Measurements from ENCODE around the gene POU6F2.

DNA sequence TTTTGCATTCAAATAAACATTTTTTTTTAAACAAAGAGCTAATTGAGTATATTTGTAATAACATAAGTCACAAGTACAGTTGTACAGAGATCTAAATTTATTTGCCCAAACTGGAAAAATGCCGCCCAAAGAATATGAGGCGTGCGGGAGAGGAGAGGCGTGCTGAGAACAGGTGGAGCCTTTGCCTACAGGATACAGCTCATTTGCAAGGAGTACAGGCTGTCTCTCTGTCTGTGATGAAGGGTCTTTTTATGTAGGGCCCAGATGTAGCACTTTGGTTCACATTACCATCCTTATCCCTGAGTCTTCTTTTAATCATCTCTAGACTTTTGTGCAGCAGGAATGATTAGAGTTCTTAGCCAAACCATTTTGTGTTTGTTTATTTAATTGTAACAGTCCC is 58.2 kb downstream of the POU6F2 start:
- TF ChIP-seq, protein P1, sequence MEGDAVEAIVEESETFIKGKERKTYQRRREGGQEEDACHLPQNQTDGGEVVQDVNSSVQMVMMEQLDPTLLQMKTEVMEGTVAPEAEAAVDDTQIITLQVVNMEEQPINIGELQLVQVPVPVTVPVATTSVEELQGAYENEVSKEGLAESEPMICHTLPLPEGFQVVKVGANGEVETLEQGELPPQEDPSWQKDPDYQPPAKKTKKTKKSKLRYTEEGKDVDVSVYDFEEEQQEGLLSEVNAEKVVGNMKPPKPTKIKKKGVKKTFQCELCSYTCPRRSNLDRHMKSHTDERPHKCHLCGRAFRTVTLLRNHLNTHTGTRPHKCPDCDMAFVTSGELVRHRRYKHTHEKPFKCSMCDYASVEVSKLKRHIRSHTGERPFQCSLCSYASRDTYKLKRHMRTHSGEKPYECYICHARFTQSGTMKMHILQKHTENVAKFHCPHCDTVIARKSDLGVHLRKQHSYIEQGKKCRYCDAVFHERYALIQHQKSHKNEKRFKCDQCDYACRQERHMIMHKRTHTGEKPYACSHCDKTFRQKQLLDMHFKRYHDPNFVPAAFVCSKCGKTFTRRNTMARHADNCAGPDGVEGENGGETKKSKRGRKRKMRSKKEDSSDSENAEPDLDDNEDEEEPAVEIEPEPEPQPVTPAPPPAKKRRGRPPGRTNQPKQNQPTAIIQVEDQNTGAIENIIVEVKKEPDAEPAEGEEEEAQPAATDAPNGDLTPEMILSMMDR (IDR thresholded peaks at IDR 0.05) = no peak
- TF ChIP-seq, protein P2, sequence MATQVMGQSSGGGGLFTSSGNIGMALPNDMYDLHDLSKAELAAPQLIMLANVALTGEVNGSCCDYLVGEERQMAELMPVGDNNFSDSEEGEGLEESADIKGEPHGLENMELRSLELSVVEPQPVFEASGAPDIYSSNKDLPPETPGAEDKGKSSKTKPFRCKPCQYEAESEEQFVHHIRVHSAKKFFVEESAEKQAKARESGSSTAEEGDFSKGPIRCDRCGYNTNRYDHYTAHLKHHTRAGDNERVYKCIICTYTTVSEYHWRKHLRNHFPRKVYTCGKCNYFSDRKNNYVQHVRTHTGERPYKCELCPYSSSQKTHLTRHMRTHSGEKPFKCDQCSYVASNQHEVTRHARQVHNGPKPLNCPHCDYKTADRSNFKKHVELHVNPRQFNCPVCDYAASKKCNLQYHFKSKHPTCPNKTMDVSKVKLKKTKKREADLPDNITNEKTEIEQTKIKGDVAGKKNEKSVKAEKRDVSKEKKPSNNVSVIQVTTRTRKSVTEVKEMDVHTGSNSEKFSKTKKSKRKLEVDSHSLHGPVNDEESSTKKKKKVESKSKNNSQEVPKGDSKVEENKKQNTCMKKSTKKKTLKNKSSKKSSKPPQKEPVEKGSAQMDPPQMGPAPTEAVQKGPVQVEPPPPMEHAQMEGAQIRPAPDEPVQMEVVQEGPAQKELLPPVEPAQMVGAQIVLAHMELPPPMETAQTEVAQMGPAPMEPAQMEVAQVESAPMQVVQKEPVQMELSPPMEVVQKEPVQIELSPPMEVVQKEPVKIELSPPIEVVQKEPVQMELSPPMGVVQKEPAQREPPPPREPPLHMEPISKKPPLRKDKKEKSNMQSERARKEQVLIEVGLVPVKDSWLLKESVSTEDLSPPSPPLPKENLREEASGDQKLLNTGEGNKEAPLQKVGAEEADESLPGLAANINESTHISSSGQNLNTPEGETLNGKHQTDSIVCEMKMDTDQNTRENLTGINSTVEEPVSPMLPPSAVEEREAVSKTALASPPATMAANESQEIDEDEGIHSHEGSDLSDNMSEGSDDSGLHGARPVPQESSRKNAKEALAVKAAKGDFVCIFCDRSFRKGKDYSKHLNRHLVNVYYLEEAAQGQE (IDR thresholded peaks at IDR 0.05) = no peak
- TF ChIP-seq, protein P3, sequence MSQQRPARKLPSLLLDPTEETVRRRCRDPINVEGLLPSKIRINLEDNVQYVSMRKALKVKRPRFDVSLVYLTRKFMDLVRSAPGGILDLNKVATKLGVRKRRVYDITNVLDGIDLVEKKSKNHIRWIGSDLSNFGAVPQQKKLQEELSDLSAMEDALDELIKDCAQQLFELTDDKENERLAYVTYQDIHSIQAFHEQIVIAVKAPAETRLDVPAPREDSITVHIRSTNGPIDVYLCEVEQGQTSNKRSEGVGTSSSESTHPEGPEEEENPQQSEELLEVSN (IDR thresholded peaks at IDR 0.05; ENCODE audit: borderline replicate concordance, low read depth) = no peak
- TF ChIP-seq, protein P4, sequence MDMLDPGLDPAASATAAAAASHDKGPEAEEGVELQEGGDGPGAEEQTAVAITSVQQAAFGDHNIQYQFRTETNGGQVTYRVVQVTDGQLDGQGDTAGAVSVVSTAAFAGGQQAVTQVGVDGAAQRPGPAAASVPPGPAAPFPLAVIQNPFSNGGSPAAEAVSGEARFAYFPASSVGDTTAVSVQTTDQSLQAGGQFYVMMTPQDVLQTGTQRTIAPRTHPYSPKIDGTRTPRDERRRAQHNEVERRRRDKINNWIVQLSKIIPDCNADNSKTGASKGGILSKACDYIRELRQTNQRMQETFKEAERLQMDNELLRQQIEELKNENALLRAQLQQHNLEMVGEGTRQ (IDR thresholded peaks at IDR 0.05) = no peak
- TF ChIP-seq, protein P5, sequence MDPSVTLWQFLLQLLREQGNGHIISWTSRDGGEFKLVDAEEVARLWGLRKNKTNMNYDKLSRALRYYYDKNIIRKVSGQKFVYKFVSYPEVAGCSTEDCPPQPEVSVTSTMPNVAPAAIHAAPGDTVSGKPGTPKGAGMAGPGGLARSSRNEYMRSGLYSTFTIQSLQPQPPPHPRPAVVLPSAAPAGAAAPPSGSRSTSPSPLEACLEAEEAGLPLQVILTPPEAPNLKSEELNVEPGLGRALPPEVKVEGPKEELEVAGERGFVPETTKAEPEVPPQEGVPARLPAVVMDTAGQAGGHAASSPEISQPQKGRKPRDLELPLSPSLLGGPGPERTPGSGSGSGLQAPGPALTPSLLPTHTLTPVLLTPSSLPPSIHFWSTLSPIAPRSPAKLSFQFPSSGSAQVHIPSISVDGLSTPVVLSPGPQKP (IDR thresholded peaks at IDR 0.05; ENCODE audit: low read depth, low read length) = no peak
- no peak for TF ChIP-seq CEBPB (IDR thresholded peaks at IDR 0.05)
- no peak for TF ChIP-seq EP300 (IDR thresholded peaks at IDR 0.05)
- TF ChIP-seq CHD4 (IDR thresholded peaks at IDR 0.05; ENCODE audit: borderline replicate concordance) = no peak
- TF ChIP-seq SREBF2 (IDR thresholded peaks at IDR 0.05) = no peak
- TF ChIP-seq, protein P6, sequence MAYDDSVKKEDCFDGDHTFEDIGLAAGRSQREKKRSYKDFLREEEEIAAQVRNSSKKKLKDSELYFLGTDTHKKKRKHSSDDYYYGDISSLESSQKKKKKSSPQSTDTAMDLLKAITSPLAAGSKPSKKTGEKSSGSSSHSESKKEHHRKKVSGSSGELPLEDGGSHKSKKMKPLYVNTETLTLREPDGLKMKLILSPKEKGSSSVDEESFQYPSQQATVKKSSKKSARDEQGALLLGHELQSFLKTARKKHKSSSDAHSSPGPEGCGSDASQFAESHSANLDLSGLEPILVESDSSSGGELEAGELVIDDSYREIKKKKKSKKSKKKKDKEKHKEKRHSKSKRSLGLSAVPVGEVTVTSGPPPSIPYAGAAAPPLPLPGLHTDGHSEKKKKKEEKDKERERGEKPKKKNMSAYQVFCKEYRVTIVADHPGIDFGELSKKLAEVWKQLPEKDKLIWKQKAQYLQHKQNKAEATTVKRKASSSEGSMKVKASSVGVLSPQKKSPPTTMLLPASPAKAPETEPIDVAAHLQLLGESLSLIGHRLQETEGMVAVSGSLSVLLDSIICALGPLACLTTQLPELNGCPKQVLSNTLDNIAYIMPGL (CRISPR knock-in tag; IDR thresholded peaks at IDR 0.05; ENCODE audit: borderline replicate concordance) = no peak
- TF ChIP-seq RAD21 (conservative IDR thresholded peaks at IDR 0.05 in 1 of 2, IDR thresholded peaks at IDR 0.05 in 1 of 2) = no peak
- TF ChIP-seq SMC3 (IDR thresholded peaks at IDR 0.05) = no peak
- TF ChIP-seq RFX5 (IDR thresholded peaks at IDR 0.05) = no peak
